ENCODE measurements around the gene TSC1.

The TSC1 gene

DNA sequence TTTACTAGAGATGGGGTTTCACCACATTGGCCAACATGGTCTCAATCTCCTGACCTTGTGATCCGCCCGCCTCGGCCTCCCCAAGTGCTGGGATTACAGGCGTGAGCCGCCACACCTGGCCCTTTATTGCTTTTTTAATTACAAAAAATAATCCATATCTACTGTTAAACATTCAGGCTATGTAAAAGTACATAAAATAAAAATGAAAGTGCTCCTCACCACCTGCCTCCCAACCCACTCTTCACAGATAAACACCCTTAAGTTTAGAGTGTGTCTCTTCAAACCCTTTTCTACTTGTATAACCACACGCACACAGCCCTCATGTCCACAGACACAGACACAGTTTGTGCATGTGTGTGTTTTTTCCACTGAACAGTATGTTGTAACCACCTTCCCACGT, 16.7 kb downstream of the TSC1 start:
- Histone ChIP-seq H3K4me2 (ENCODE audit: low read depth, low read length, poor library complexity, severe bottlenecking) (no peak overlapping the region), H3K9me3 (ENCODE audit: insufficient read depth, low read length) (no peaks in the 10 kb centered on the region), H3K27me3 (ENCODE audit: low read length) (no peaks in the 10 kb centered on the region), H3K9ac (ENCODE audit: low read length) (no peak overlapping the region), H3K4me3 (ENCODE audit: insufficient read depth, low read length, poor library complexity, severe bottlenecking) (no peak overlapping the region), H3K36me3 (ENCODE audit: low read length) (0 out of 2 replicates have a peak, but pooled peaks cover 3% of the 10 kb centered on the region), H3K9me2 (replicated peaks; ENCODE audit: insufficient read depth, low read length) (no peaks in the 10 kb centered on the region), H4K20me1 (ENCODE audit: low read depth, low read length) (no peaks in the 10 kb centered on the region), H3F3A (ENCODE audit: insufficient read depth) (no peaks in the 10 kb centered on the region), H3K27ac (ENCODE audit: low read depth, low read length) (no peak overlapping the region), H2AFZ (ENCODE audit: low read depth, low read length, severe bottlenecking) (no peak overlapping the region), H3K79me2 (ENCODE audit: insufficient read depth, low read length) (no peaks in the 10 kb centered on the region)
- no peak for TF ChIP-seq EZH2phosphoT487 (conservative IDR thresholded peaks at IDR 0.05; ENCODE audit: low read length)
- TF ChIP-seq, protein P1, sequence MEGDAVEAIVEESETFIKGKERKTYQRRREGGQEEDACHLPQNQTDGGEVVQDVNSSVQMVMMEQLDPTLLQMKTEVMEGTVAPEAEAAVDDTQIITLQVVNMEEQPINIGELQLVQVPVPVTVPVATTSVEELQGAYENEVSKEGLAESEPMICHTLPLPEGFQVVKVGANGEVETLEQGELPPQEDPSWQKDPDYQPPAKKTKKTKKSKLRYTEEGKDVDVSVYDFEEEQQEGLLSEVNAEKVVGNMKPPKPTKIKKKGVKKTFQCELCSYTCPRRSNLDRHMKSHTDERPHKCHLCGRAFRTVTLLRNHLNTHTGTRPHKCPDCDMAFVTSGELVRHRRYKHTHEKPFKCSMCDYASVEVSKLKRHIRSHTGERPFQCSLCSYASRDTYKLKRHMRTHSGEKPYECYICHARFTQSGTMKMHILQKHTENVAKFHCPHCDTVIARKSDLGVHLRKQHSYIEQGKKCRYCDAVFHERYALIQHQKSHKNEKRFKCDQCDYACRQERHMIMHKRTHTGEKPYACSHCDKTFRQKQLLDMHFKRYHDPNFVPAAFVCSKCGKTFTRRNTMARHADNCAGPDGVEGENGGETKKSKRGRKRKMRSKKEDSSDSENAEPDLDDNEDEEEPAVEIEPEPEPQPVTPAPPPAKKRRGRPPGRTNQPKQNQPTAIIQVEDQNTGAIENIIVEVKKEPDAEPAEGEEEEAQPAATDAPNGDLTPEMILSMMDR (IDR thresholded peaks at IDR 0.05; ENCODE audit: insufficient read depth, low read length, poor library complexity, severe bottlenecking): no peak

DNA sequence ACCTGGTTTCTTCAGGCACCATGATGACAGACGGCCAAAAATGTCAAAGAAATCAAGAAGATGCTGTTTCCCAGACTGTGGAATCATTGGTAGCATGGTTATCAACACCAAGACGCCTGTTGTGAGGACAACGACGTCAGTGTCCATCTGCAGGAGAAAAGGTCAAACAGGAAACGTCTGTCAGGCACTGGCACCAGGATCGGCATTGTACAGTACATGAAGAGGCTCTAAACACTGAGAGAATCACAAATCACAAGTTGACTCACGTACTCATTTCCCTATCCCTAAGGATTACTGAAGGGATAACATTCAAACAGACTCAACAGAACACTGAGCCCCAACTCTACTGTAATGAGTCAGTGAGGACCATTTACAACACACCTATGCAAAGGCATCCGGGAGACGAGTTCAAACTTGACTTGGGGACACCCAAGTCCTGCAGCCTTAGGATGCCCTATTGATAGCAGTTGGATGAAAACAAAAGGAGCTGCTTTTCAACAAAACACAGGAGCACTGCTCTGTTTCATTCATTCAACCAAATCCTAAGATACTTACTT, 21.0 kb downstream of the TSC1 start:
- H3K9ac ChIP-seq (ENCODE audit: low read length): no peak overlapping the region

DNA sequence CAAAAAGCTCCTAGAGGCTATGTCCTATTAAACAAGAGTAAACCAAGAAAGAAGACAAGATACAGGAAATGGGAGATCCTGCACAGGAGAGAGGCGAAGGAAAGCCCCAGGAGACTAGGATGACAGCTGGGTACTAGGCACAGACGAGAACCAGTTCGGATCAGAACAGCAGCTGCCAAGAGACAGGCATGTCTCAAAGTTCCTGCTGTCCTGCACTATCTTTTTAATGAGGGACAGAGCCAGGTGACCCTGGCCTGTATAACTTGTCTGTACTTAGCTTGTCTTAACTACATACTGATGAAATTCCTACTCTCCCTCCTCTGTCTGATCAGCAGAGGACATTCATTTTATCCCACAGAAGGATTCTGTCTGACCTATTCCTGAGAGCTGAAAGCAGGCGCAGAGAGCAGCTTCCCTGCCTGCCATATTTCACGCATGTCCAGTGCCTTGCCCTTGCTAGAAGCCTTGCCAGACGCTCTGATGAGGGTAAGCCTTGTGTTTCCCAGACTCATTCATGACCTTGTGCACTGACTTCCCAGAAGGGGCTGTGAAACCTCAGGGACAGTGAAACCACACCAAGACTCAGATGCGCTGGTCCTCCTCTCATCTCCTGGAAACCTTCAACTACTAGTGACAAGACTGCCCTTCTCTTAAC, 24.7 kb downstream of the TSC1 start:
- Histone ChIP-seq H4K20me1 (ENCODE audit: low read depth, low read length) (no peaks in the 10 kb centered on the region), H3K27ac (ENCODE audit: low read depth, low read length) (no peak overlapping the region), H3K79me2 (ENCODE audit: insufficient read depth, low read length) (no peaks in the 10 kb centered on the region), H3K9me3 (ENCODE audit: insufficient read depth, low read length) (no peaks in the 10 kb centered on the region), H3K9ac (ENCODE audit: low read length) (no peak overlapping the region), H2AFZ (ENCODE audit: low read depth, low read length, severe bottlenecking) (no peak overlapping the region), H3K27me3 (ENCODE audit: low read length) (no peaks in the 10 kb centered on the region), H3K4me2 (ENCODE audit: low read depth, low read length, poor library complexity, severe bottlenecking) (no peak overlapping the region), H3K4me3 (ENCODE audit: insufficient read depth, low read length, poor library complexity, severe bottlenecking) (no peak overlapping the region), H3K36me3 (ENCODE audit: low read length) (no peaks in the 10 kb centered on the region), H3K9me2 (replicated peaks; ENCODE audit: insufficient read depth, low read length) (no peaks in the 10 kb centered on the region), H3F3A (ENCODE audit: insufficient read depth) (no peaks in the 10 kb centered on the region)
- TF ChIP-seq, protein P1 (IDR thresholded peaks at IDR 0.05; ENCODE audit: insufficient read depth, low read length, poor library complexity, severe bottlenecking): no peak
- no peak for TF ChIP-seq EZH2phosphoT487 (conservative IDR thresholded peaks at IDR 0.05; ENCODE audit: low read length)

More for the DNA sequence above, 21.0 kb downstream of the TSC1 start:
- no peak overlapping the region for H2AFZ ChIP-seq (ENCODE audit: low read depth, low read length, severe bottlenecking)
- TF ChIP-seq, protein P1 (IDR thresholded peaks at IDR 0.05; ENCODE audit: insufficient read depth, low read length, poor library complexity, severe bottlenecking): no peak
- TF ChIP-seq EZH2phosphoT487 (conservative IDR thresholded peaks at IDR 0.05; ENCODE audit: low read length): no peak
- H3K27me3 ChIP-seq (ENCODE audit: low read length): no peaks in the 10 kb centered on the region
- no peak overlapping the region for H3K4me2 ChIP-seq (ENCODE audit: low read depth, low read length, poor library complexity, severe bottlenecking)
- no peaks in the 10 kb centered on the region for H3K9me2 ChIP-seq (replicated peaks; ENCODE audit: insufficient read depth, low read length)
- H3K27ac ChIP-seq (ENCODE audit: low read depth, low read length): no peak overlapping the region
- H3K9me3 ChIP-seq (ENCODE audit: insufficient read depth, low read length): no peaks in the 10 kb centered on the region
- no peaks in the 10 kb centered on the region for H4K20me1 ChIP-seq (ENCODE audit: low read depth, low read length)
- 0 out of 2 replicates have a peak, but pooled peaks cover 3% of the 10 kb centered on the region for H3K36me3 ChIP-seq (ENCODE audit: low read length)
- H3K4me3 ChIP-seq (ENCODE audit: insufficient read depth, low read length, poor library complexity, severe bottlenecking): no peak overlapping the region
- H3F3A ChIP-seq (ENCODE audit: insufficient read depth): no peaks in the 10 kb centered on the region
- no peaks in the 10 kb centered on the region for H3K79me2 ChIP-seq (ENCODE audit: insufficient read depth, low read length)
